GM19438 (cell line): ENCODE results near the gene LAMC3.

Experiments
- ATAC-seq: cut with Tn5 transposase; IDR thresholded peaks from one replicate; pipeline ENCODE4 v1.9.1; 2021; ENCODE audit warnings: low read depth; ENCODE audit not compliant: unreplicated experiment

Gene LAMC3

DNA sequence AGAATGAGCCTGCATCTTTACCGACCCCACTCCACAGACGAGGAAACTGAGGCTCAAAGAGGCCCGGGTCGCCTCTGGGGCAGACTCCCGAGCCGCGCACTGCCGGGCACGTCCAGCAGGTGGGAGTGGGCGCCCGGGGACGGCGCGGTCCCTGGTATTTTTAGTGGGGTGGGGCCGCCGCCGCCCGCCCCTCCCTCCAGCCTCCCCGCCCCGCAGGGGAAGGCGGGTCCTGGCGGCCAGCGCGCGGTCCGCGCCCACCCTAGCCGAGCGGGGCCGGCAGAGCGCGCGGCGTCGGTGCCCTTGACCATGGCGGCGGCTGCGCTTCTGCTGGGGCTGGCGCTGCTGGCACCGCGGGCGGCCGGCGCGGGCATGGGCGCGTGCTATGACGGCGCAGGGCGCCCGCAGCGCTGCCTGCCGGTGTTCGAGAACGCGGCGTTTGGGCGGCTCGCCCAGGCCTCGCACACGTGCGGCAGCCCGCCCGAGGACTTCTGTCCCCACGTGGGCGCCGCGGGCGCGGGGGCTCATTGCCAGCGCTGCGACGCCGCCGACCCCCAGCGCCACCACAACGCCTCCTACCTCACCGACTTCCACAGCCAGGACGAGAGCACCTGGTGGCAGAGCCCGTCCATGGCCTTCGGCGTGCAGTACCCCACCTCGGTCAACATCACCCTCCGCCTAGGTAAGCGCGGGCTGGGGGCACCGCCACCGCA, at the start of gene LAMC3:
Gene LAMC3 (plus strand): TSS at position 266 of the 710 bp plus-strand sequence. CDS start 41 bp downstream, at position 307.
- no peak for ATAC-seq

DNA sequence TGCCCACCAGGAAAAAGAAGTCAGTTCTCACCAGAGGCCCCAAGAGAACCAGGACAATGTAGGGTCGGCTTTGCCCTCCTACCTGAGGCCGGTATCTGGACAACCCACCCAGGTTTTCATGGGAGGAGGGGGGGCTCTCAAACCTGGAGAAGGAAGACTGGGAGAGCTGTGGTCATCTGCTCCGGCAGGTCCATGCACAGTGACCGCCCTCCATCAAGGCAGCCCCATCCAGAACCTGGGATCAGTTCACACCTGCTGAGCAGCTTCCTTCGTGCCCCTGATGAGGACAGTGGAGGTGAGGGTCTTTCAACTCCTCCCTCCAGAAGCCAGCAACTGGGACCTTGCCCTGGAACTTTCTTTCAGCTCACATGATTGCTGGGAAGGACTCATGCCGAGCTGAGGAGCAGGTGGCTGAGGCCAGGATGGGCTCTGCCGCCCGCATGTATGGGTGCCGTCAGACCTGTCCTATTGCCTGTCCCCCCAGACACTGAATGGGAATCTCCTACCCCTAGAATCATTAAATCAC, 49.1 kb upstream of the LAMC3 start:
- ATAC-seq = no peak

DNA sequence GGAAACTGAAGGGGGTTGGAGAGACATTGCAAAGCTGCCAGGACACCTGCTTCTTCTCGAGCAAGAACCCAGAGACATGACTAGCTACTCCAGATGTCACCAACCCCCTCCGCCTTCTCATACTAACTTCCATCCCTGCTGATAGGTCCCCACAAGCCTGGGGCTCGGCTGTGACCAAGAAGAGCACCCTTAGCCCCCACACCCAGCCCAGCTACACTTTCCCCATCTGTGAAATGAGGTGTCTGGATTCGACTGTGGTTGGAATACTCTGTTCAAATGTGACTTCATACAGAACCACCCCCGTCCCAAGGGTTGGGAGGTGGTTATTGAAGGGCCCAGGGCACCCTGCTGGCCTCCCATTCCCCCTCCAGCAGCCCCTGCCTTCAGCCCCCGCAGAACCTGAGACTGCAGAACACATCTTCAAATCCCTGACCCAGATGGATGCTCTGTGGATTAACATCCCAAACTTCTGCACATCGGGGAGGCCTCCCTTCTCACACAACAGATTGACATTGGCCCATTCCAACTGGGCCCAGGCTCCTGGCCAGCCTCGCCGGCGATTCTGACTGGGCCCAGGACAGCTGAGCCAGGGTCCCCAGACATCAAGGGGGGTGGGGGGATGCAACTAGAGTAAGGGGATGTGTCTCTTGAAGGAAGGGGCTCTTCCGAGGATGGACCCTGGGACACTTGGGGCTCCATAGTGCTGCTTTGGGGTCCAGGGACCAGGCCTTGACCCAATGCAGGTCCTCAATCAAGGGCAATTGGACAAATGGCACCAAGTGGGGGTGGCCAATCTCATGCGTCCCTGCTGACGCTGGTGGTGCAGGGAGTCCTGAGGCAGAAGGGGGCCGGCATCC, 48.2 kb upstream of the LAMC3 start:
- no peak for ATAC-seq

DNA sequence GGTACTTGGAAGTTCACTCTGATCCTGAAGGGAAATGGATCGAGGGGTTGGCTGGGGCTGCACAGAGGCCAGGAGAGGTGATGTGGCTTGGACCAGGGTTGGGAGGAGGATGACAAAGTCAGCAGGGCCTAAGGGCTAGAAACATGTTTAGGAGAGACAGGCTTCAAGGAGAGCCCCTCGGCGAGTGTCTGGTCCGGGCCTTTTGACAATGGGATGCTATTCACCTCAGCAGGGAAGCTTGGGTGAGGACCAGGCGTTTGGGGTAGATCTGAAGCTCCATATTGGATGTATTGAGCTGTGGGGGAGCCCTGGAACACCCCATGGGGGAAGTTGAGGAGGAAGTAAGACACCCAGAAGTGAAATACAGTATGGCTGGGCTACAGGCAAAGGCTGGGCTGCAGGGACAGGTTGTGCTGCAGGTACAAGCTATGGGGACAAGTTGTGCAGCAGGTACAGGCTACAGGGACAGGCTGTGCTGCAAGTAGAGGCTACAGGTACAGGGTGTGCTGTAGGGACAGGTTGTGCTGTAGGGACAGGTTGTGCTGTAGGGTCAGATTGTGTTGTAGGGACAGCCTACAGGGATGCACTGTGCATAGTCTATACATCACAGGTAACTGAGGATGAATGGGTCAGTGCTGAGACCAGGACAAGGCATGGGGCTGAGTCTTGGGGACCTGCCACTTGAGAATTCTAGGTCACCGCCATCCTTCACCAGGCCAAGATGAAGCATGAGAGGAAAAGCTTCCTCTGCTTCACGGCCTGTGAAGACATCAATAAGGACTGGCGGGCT, 47.3 kb upstream of the LAMC3 start:
- no peak for ATAC-seq

DNA sequence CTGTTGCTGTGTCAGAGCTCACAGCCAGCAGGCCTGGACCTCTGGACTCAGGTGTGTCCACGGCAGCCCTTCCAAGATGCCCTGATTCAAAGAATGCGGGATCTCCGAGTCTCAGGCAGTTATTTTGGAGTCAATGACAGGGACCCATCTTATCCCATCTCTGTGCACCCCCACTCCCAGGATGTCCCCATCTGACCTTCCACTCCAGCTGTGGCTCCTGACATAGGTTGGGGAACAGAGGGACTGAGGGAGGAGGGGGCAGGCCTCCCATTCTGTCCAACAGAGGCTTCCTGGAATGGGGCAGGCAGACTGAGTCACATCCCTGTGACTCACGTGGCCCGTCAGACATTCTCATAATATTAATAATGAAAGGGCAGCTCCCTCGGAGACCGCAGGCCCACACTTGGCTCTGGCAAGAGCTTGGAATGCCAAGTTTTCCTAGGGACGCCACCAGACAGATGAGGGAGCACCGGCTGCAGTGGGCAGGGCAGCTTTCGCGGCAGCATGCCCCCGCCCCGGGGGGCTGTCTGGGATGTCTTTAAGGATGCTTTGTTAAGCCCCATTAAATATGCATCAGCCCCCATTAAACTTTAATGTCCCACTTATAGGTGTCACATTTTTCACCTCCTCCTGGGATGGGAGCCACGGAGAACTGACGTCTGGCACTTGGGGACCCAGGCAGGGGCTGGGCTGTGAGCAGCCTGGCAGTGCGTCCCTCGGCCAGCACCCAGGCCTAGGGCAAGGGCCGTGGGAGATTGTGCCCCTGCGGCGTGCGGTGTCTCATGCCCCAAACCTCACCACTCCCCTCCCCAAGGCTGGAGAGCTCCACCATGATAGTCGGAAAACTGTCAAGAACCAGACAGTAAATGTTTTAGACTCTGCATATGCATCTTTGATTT, 46.3 kb upstream of the LAMC3 start:
- ATAC-seq = no peak

DNA sequence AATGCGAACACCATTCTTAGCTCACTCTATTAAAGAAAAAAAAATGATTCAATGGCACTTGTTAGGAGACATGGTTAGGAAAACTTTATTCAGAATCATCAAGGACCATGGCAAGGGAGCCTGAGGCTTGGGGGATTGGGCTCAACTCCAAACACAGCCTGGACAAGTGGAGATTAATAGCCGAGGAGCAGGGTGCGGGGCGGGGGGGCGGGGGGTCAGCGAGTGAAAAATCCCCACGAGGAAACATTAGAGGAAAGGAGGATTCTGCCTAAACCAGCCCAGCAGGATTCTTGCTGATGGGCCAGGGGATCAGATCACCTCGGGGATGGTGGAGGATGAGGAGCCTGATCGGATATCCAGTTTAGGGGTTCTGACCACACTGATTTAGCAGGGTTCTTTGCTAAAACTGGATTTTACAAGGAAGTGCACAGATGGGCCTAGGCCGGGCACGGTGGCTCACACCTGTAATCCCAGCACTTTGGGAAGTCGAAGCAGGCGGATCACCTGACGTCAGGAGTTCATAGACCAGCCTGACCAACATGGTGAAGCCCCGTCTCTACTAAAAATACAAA, 45.6 kb upstream of the LAMC3 start:
- ATAC-seq = no peak

- no peak for ATAC-seq
These were observed 45.1 kb upstream of the LAMC3 start for GRCh38 chr9:130963916-130964315.

GRCh38 chr9:130965680-130966079, 43.3 kb upstream of the LAMC3 start:
- no peak for ATAC-seq

DNA sequence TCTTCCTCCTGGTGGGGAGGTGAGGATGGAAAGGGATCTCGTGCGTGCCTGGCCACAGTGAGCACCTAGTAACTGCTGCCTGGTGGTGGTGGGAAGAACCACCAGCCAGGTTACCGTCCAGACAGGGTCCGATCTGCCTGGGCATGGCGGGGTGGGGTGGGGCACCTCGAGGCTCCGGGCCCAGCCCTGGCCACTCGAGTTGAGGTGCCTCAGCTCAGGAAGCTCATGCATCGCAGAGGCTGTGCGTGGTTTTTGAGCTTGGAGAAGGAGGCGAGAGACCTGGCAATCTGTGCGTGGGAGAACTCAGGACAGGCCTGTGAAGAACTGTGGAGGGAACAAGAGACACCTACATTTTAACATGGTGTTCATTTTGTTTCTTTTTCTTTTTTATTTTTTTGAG, 38.9 kb upstream of the LAMC3 start:
- ATAC-seq = no peak

DNA sequence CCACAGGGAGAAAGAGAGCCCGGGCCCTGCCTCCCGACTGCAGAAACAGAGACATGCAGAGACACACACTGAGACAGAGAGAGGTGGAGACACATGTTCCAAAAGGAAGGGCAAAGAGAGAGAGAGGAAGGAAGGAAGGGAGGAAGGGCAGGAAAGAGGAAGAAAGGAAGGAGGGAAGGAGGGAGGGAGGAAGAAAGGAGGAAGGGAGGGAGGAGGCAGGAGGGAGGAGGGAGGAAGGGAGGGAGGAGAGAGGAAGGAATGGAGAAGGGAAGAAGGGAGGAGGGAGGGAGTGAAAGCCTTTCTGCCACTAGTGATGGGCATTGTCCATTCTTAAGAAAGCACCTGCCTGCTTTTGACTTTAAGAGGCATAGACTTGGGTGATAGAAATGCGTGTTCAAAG, 38.1 kb upstream of the LAMC3 start:
- no peak for ATAC-seq

DNA sequence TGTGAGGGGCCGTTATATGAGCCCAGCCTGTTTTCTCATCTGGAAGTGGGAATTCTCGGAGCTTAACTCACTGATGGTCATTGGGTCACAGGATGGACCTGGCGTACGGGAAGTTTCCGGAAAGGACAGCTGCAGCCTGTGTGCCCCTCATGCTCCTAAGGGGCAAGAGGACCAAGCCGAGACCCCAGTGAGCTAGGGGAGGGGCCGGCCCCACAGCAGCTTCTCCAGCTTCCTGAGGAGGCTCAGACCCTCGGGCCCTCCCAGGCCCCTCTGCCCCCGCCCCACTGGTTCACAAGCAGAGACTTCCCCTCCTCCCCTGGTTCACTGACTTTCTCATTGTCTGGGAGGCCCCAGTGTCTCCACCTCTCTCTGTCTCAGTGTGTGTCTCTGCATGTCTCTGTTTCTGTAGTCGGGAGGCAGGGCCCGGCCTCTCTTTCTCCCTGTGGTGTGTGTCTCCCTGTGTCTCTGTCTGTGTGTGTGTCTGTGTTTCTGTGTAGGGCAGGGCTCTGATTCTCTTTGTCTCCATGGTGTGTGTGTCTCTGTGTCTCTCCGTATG, 37.6 kb upstream of the LAMC3 start:
- no peak for ATAC-seq

DNA sequence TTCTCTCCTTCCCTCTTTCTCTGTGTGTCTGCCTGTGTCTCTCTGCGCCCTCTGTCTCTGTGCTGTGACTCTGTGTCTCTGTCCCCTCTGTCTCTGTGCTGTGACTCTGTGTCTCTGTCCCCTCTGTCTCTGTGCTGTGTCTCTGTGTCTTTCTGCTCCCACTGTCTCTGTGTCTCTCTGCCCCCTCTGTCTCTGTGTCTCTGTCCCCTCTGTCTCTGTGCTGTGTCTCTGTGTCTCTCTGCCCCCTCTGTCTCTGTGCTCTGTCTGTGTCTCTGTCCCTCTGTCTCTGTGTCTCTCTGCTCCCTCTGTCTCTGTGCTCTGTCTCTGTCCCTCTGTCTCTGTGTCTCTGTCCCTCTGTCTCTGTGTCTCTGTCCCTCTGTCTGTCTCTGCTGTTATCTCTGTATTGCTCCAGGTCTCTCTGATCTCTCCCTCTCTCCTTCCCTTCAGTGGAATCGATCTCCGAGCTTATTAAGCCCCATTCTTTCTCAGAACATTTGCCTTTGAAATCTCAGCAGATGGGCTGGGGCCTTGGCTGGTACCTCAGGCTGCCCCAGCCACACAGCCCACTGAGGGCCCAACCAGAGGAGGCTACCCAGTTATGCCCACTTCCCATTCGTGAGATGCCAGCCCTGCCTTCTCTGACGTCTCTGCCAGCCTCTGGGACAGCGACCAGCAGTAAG, 36.6 kb upstream of the LAMC3 start:
- ATAC-seq = no peak

DNA sequence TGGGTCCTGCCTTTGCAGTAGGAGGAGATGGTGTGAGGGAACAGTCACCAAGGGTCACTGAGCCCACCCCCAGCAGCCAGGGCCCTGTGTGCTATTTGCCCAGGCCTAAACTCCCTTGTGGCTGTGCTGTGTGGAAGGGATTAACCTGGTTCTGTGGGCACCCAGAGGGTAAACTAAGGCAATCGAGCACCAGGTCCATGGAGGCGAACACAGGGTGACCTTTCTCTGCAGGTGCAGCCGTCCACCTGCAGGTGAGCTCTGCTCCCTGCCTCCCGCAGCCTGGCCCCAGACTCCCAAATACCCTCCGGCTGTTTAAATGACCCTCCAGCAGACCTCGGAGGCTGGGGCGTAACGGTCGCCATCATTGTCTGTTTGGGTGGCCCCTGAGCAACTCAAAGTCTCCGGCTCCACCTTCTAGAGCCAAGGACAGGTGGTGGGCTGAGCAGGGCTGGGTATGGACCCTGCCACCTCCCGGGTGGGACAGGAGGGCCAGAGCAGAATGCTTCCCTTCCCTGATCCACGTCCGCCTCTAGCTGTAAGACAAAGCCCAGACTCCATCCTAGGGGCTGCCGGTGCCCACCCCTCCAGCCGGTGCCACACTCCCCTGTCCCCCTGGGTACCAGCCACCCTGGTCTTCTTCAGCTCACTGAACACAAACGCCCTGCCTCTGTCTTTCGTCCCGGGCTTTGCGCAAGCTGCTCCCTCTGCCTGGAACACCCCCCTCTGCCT, 35.9 kb upstream of the LAMC3 start:
- ATAC-seq = no peak

- ATAC-seq = no peak
These were observed 35.2 kb upstream of the LAMC3 start for GRCh38 chr9:130973686-130974281.

DNA sequence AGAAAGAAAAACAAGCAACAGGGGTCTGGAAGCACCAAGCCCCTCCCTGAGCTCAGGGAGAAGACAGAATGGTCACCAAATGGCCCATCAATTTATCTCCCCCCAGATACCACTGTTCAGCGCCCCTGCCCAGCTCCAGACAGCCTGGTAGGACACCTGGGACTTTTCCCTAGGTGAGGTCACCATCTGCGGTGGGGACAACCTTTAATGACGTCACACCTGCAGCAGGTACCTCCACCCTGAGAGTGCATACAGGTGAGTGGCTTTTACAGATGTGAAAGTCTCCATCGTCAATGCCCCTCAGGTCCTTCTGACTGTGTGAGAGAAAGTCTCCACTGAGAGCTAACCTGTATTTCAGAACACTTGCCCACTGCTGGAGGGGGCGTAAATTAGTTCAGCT, 34.3 kb upstream of the LAMC3 start:
- ATAC-seq = no peak

DNA sequence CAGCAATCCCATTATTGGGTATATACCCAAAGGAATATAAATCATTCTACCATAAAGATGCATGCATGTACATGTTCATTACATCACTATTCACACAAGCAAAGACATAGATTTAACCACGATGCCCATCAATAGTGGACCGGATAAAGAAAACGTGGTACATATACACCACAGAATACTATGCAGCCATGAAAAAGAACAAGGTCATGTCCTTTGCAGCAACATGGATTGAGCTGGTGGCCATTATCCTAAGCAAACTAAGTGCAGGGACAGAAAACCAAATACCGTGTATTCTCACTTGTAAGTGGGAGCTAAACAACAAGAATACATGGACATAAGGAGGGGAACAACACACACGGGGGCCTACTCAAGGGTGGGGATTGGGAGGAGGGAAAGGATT, 33.8 kb upstream of the LAMC3 start:
- ATAC-seq = no peak

DNA sequence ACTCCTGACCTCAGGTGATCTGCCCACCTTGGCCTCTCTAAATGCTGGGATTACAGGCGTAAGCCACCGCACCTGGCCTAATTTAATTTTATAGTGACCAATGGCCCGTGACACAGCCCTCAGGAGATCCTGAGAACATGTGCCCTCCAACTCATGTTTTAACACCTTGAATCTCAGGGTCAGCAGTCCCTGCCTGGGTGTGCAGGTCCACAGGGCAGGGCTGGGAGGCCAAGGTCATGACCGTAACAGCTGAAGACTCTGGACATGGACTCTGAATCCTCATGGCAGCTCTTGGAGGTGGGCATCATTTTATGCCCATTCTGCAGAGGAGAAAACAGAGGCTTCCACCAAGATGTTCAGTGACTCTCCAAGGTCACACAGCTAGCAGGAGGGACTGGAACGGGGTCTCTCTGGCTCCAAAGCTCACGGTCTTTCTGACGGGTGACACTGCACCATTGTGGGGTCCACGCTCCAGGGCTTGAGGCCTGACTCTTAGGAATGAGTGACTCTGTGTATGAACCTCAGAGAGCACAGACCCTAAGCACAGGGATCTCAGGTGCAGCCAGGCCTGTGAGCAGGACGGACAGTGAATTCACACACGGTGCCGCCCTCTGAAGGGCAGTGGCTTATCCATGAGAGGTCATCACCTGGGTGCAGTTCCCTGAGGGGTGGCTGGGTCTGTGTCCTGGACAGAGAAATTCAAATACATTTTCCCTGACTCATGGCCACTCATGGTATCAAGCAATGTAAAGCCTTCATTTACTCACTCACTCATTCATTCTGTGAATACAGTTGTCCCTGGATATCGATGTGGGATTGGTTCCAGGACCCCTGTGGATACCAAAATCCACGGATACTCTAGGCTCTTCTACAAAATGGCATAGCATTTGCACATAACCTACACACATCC, 32.8 kb upstream of the LAMC3 start:
- ATAC-seq = no peak
